SU-DHL-6 (cell line): ENCODE results near the gene P3H2.

Experiments used
- EZH2phosphoT487 ChIP-seq: fragments of 200-600 bp; sonication (generic), shearing (Covaris generic); conservative IDR thresholded peaks from 2 replicates; pipeline ENCODE4 v1.6.1; 2018; ENCODE audit warnings: mild to moderate bottlenecking, antibody characterized with exemption, low read length, moderate library complexity, mixed read lengths
- TF ChIP-seq, protein P1 (sequence below): fragments of 200-600 bp; sonication (generic); IDR thresholded peaks from one replicate; pipeline ENCODE4 v1.5.1; 2017; ENCODE audit warnings: antibody characterized with exemption, mild to moderate bottlenecking, low read length, moderate library complexity; ENCODE audit not compliant: insufficient read depth, poor library complexity, severe bottlenecking

GRCh38 chr3:190122198-190122771, 1.6 kb upstream of the P3H2 start:
- TF ChIP-seq, protein P1, sequence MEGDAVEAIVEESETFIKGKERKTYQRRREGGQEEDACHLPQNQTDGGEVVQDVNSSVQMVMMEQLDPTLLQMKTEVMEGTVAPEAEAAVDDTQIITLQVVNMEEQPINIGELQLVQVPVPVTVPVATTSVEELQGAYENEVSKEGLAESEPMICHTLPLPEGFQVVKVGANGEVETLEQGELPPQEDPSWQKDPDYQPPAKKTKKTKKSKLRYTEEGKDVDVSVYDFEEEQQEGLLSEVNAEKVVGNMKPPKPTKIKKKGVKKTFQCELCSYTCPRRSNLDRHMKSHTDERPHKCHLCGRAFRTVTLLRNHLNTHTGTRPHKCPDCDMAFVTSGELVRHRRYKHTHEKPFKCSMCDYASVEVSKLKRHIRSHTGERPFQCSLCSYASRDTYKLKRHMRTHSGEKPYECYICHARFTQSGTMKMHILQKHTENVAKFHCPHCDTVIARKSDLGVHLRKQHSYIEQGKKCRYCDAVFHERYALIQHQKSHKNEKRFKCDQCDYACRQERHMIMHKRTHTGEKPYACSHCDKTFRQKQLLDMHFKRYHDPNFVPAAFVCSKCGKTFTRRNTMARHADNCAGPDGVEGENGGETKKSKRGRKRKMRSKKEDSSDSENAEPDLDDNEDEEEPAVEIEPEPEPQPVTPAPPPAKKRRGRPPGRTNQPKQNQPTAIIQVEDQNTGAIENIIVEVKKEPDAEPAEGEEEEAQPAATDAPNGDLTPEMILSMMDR, result no peak
- no peak for TF ChIP-seq EZH2phosphoT487
